HFFc6 (cell line): ENCODE measurements around the gene STX8. TPM values are rescaled to one million over a fixed set of nuclear protein-coding genes. Genes with fewer than 3 reads are reported as not detected.

Source experiments
- DNase-seq: peaks from one replicate; pipeline ENCODE4 v3.0.0-alpha.2; 2018
- H3K27ac Mint-ChIP-seq: 2 replicates; pipeline ENCODE4 v1.8.0; 2020; ENCODE audit warnings: mild to moderate bottlenecking, mixed read lengths
- H3K27me3 Mint-ChIP-seq: 2 replicates; pipeline ENCODE4 v1.8.0; 2021; ENCODE audit warnings: mild to moderate bottlenecking, moderate library complexity, mixed read lengths; ENCODE audit not compliant: insufficient read depth
- H3K36me3 Mint-ChIP-seq: 2 replicates; pipeline ENCODE4 v1.8.0; 2021; ENCODE audit warnings: low read depth, mixed read lengths
- H3K4me1 Mint-ChIP-seq: 2 replicates; pipeline ENCODE4 v1.8.0; 2020; ENCODE audit warnings: low read depth, mixed read lengths
- H3K4me3 Mint-ChIP-seq: 2 replicates; pipeline ENCODE4 v1.8.0; 2020; ENCODE audit warnings: mild to moderate bottlenecking, moderate library complexity, mixed read lengths
- H3K9me3 Mint-ChIP-seq: 2 replicates; pipeline ENCODE4 v1.8.0; 2020; ENCODE audit warnings: mild to moderate bottlenecking, mixed read lengths
- total RNA-seq, 6 experiments: library from RNA; stranded (reverse); fragmentation: NEBNext Ultra II Directional; extraction: Animal tissue kit (Norgen Biotek cat#: 25700); gene quantifications; 2 replicates in 1 of 6; 3 replicates in 5 of 6; pipeline ENCODE4 v1.2.3, GENCODE V29; 2021
- TF ChIP-seq, protein P1 (sequence below): fragments of 200-600 bp; sonication (generic); IDR thresholded peaks from 2 replicates; pipeline ENCODE4 v1.5.0; 2021; ENCODE audit warnings: antibody characterized with exemption, mild to moderate bottlenecking

Gene STX8
- total RNA-seq, 6 experiments from 2014 or later: 48.9 to 73.8 (median 60.9) TPM

DNA sequence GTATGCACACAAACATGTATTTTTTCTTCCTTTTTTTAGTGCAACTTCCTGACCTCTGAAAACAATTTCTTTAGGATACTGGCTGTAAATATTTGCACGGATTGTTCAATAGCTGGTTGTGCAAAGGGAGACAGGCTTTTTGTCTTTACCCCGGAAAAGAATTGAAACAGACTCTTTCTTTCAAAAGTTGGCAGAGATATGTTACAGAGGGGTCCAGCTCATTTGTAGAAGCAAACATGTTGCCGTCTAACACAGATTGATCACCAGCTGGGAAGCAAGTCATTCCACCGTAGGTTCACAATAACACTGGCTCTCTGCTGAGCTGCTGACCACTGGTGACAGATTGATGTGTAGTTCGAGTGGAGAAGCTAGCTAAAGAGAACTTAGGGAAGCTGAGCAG, 130.9 kb downstream of the STX8 start:
- H3K36me3 Mint-ChIP-seq: peaks cover 4% of the 10 kb centered on the region; the same call in 1 of the 2 replicates
- H3K4me3 Mint-ChIP-seq: no peak overlapping the region
- no peaks in the 10 kb centered on the region for H3K4me1 Mint-ChIP-seq
- H3K27ac Mint-ChIP-seq: no peak overlapping the region
- DNase-seq: no peak
- no peaks in the 10 kb centered on the region; the same call in 1 of the 2 replicates for H3K27me3 Mint-ChIP-seq
- TF ChIP-seq, protein P1, sequence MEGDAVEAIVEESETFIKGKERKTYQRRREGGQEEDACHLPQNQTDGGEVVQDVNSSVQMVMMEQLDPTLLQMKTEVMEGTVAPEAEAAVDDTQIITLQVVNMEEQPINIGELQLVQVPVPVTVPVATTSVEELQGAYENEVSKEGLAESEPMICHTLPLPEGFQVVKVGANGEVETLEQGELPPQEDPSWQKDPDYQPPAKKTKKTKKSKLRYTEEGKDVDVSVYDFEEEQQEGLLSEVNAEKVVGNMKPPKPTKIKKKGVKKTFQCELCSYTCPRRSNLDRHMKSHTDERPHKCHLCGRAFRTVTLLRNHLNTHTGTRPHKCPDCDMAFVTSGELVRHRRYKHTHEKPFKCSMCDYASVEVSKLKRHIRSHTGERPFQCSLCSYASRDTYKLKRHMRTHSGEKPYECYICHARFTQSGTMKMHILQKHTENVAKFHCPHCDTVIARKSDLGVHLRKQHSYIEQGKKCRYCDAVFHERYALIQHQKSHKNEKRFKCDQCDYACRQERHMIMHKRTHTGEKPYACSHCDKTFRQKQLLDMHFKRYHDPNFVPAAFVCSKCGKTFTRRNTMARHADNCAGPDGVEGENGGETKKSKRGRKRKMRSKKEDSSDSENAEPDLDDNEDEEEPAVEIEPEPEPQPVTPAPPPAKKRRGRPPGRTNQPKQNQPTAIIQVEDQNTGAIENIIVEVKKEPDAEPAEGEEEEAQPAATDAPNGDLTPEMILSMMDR: no peak
- no peaks in the 10 kb centered on the region for H3K9me3 Mint-ChIP-seq

DNA sequence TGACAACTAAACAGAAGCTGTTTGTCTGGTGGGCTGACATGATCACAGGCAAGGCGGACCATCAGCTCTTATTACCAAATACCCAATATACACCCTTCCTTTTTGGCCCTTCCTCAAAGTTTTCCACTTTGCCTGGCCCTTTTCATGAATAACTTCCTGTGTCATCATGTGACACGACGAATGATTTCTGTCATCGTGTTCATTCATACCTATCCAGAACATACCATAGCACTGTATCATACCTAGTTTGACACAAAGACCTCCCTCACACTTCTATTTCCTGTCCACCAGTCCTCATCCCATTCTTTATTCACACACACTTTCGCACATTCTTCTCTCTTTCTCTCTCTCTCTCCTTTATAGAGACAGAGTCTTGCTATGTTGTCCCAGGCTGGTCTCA, 131.8 kb downstream of the STX8 start:
- no peaks in the 10 kb centered on the region for H3K4me1 Mint-ChIP-seq
- TF ChIP-seq, protein P1: no peak
- H3K27ac Mint-ChIP-seq: no peak overlapping the region
- peaks cover 4% of the 10 kb centered on the region; the same call in 1 of the 2 replicates for H3K36me3 Mint-ChIP-seq
- no peak for DNase-seq
- H3K4me3 Mint-ChIP-seq: no peak overlapping the region
- H3K27me3 Mint-ChIP-seq: no peaks in the 10 kb centered on the region; the same call in 1 of the 2 replicates
- H3K9me3 Mint-ChIP-seq: no peaks in the 10 kb centered on the region

DNA sequence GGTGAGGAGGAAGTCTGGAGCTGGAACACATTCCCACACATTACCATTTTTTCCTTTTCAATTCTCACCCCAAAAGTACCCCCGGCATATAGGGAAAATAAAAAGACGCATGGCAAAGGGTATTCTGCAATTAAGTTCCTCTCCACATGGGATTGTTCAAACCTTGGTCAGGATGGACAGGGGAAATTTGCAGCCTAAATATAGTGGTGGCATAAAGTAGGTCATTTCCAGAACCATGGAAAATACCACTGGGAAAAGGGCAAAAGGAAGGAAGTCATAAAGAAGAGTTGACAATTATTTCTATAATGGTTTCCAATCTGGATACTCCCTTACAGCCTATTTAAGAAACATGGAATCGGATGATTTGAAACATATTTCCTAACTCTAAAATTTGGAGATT, 135.8 kb downstream of the STX8 start:
- no peak overlapping the region for H3K27ac Mint-ChIP-seq
- H3K27me3 Mint-ChIP-seq: no peaks in the 10 kb centered on the region; the same call in 1 of the 2 replicates
- H3K4me1 Mint-ChIP-seq: no peaks in the 10 kb centered on the region
- no peak for DNase-seq
- no peaks in the 10 kb centered on the region for H3K9me3 Mint-ChIP-seq
- TF ChIP-seq, protein P1: no peak
- no peak overlapping the region for H3K4me3 Mint-ChIP-seq
- H3K36me3 Mint-ChIP-seq: peaks cover 4% of the 10 kb centered on the region; the same call in 1 of the 2 replicates

DNA sequence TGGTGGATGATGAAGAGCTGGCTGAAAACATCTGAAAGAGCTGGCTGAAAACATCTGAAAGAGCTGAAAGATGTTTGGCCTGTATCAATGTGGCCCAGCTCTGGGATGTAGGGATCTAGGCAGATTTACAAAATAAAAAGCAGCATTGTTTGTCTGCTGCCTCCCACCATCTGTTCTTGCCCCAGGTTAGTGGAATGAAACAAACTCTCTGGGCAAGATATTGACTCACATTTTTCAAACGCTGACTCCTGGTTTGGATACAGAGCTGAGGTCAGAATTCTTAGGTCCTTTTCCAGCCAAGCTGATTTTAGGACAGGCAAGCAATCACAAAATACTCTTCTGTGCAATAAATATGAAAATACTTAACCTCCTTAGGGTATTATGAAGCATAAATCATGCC, 139.0 kb downstream of the STX8 start:
- Mint-ChIP-seq H3K9me3 (no peaks in the 10 kb centered on the region), H3K27ac (no peak overlapping the region), H3K36me3 (peaks cover 4% of the 10 kb centered on the region; the same call in 1 of the 2 replicates), H3K4me1 (peaks cover 13% of the 10 kb centered on the region), H3K27me3 (no peaks in the 10 kb centered on the region), H3K4me3 (no peak overlapping the region)
- TF ChIP-seq, protein P1: no peak
- DNase-seq: no peak

DNA sequence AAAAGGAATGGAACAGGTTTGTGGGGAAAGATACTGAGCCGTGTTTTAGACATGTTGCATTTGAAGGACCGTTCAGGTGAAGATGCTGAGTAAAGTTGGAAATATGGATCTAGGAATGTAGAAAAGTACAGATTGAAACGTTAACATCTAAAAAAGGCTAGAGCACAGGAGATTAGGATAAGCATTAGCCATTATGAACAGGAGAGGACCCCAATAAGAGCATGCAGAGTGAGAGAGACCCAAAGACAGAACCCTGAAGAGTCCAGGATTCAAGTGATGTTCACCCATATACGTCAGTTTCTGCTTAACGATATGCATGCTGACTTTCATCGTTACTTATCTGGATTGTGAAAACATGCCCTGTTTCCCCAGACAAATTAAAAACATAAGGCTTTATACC, 140.5 kb downstream of the STX8 start:
- TF ChIP-seq, protein P1: no peak
- no peaks in the 10 kb centered on the region for H3K27me3 Mint-ChIP-seq
- no peaks in the 10 kb centered on the region for H3K36me3 Mint-ChIP-seq
- H3K4me1 Mint-ChIP-seq: peaks cover 13% of the 10 kb centered on the region
- H3K9me3 Mint-ChIP-seq: no peaks in the 10 kb centered on the region
- DNase-seq: no peak
- no peak overlapping the region for H3K4me3 Mint-ChIP-seq
- H3K27ac Mint-ChIP-seq: no peak overlapping the region

DNA sequence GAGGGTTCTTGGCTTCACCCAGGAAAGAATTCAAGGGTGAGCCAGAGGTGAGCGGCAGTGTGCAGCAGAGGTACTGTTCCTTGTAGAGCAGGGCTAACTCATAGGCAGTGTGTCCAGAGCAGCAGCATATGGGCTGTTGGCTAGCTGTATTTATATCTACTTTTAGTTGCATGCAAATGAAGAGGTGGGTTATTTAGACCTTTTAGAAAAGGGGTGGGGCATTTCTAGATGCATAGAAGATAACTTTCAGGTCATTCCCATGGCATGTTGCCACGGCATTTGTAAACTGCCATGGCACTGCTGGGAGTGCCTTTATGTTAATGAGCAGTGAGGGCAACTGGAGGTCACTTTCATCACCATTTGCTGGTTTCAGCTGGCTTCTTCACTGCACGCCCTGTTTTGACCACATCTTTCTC, 141.0 kb downstream of the STX8 start:
- H3K9me3 Mint-ChIP-seq: no peaks in the 10 kb centered on the region
- H3K4me3 Mint-ChIP-seq: no peak overlapping the region
- no peak overlapping the region for H3K27ac Mint-ChIP-seq
- TF ChIP-seq, protein P1: no peak
- no peak for DNase-seq
- H3K27me3 Mint-ChIP-seq: no peaks in the 10 kb centered on the region
- H3K36me3 Mint-ChIP-seq: no peaks in the 10 kb centered on the region
- peaks cover 13% of the 10 kb centered on the region for H3K4me1 Mint-ChIP-seq
